ENCODE data around the gene FAHD2A.
"Not testable (repeated sequence)": the region's sequence is repeated elsewhere in the genome, so short reads cannot be mapped to it uniquely, and the experiment has no call there.

Gene FAHD2A

GRCh38 chr2:95376311-95377215 lies 25.9 kb upstream of the FAHD2A start:
- no peak for ATAC-seq

GRCh38 chr2:95377216-95378123 lies 25.0 kb upstream of the FAHD2A start:
- no peak for ATAC-seq

- ATAC-seq = not testable (repeated sequence)
These were observed 24.2 kb upstream of the FAHD2A start for GRCh38 chr2:95378281-95378680.

- ATAC-seq = no peak
These were observed 23.1 kb upstream of the FAHD2A start for GRCh38 chr2:95379371-95379831.

- no peak for ATAC-seq
These were observed 22.2 kb upstream of the FAHD2A start for GRCh38 chr2:95380280-95380679.

GRCh38 chr2:95380731-95381130 lies 21.8 kb upstream of the FAHD2A start:
- no peak for ATAC-seq

GRCh38 chr2:95381212-95382191 lies 21.0 kb upstream of the FAHD2A start:
- no peak for ATAC-seq

GRCh38 chr2:95382192-95382591 lies 20.3 kb upstream of the FAHD2A start:
- no peak for ATAC-seq

GRCh38 chr2:95382686-95383634 lies 19.5 kb upstream of the FAHD2A start:
- ATAC-seq = no peak

- no peak for ATAC-seq
These were observed 18.9 kb upstream of the FAHD2A start for GRCh38 chr2:95383635-95384027.

- no peak for ATAC-seq
These were observed 17.5 kb upstream of the FAHD2A start for GRCh38 chr2:95384854-95385569.

- ATAC-seq = no peak
These were observed 16.9 kb upstream of the FAHD2A start for GRCh38 chr2:95385570-95385984.

GRCh38 chr2:95386031-95386430 lies 16.5 kb upstream of the FAHD2A start:
- no peak for ATAC-seq

- no peak for ATAC-seq
These were observed 15.2 kb upstream of the FAHD2A start for GRCh38 chr2:95387358-95387757.

GRCh38 chr2:95388091-95388692 lies 14.3 kb upstream of the FAHD2A start:
- no peak for ATAC-seq

GRCh38 chr2:95388856-95389244 lies 13.7 kb upstream of the FAHD2A start:
- ATAC-seq = no peak

- ATAC-seq = peak; percentile 68 to 76
These were observed 13.0 kb upstream of the FAHD2A start for GRCh38 chr2:95389245-95390119.

- no peak for ATAC-seq
These were observed 12.1 kb upstream of the FAHD2A start for GRCh38 chr2:95390272-95390880.
